Hepatocyte (in vitro differentiated cells): ENCODE measurements around the gene TARBP2. TPM values are rescaled to one million over a fixed set of nuclear protein-coding genes. Genes with fewer than 3 reads are reported as not detected.

Source experiments
- DNase-seq: peaks from one replicate; pipeline ENCODE4 v3.0.0-alpha.2; 2016; ENCODE audit warnings: low spot score
- H2AFZ ChIP-seq: fragments of 200-600 bp; sonication (generic); 2 replicates; pipeline ENCODE4 v1.6.0; 2016; ENCODE audit warnings: antibody characterized with exemption, mild to moderate bottlenecking
- H3K27ac ChIP-seq: fragments of 200-600 bp; sonication (generic); 2 replicates; pipeline ENCODE4 v1.5.1; 2016; ENCODE audit warnings: mild to moderate bottlenecking
- H3K27me3 ChIP-seq: fragments of 200-600 bp; sonication (generic); 2 replicates; pipeline ENCODE4 v1.6.1; 2016
- H3K36me3 ChIP-seq: fragments of 200-600 bp; sonication (generic); replicated peaks from 2 replicates; pipeline ENCODE4 v1.5.1; 2016; ENCODE audit warnings: low read depth; ENCODE audit not compliant: insufficient read depth
- H3K4me1 ChIP-seq: fragments of 200-600 bp; sonication (generic); 2 replicates; pipeline ENCODE4 v1.5.1; 2016; ENCODE audit warnings: mild to moderate bottlenecking, moderate library complexity; ENCODE audit not compliant: insufficient read depth
- H3K4me2 ChIP-seq: fragments of 200-600 bp; sonication (generic); 2 replicates; pipeline ENCODE4 v1.6.0; 2016
- H3K4me3 ChIP-seq: fragments of 200-600 bp; sonication (generic); 2 replicates; pipeline ENCODE4 v1.5.1; 2016; ENCODE audit warnings: mild to moderate bottlenecking
- H3K79me2 ChIP-seq: fragments of 200-600 bp; sonication (generic); 2 replicates; pipeline ENCODE4 v1.6.0; 2017; ENCODE audit warnings: mild to moderate bottlenecking
- H3K9me2 ChIP-seq: fragments of 200-600 bp; sonication (generic); replicated peaks from 2 replicates; pipeline ENCODE4 v1.6.0; 2017; ENCODE audit warnings: mild to moderate bottlenecking; ENCODE audit not compliant: insufficient read depth
- H3K9me3 ChIP-seq: fragments of 200-600 bp; sonication (generic); 2 replicates; pipeline ENCODE4 v1.5.1; 2016; ENCODE audit warnings: low read depth, mild to moderate bottlenecking
- H4K20me1 ChIP-seq: fragments of 200-600 bp; sonication (generic); 2 replicates; pipeline ENCODE4 v1.6.0; 2016; ENCODE audit warnings: mild to moderate bottlenecking; ENCODE audit not compliant: insufficient read depth, poor library complexity, severe bottlenecking
- EZH2 ChIP-seq: fragments of 200-600 bp; sonication (generic); IDR thresholded peaks from 2 replicates; pipeline ENCODE4 v1.6.1; 2016; ENCODE audit warnings: antibody characterized with exemption, mild to moderate bottlenecking, borderline replicate concordance
- EZH2phosphoT487 ChIP-seq: fragments of 200-600 bp; sonication (generic); IDR thresholded peaks from one replicate; pipeline ENCODE4 v1.6.1; 2018; ENCODE audit warnings: antibody characterized with exemption, mild to moderate bottlenecking, low read depth, moderate library complexity; ENCODE audit not compliant: unreplicated experiment, severe bottlenecking
- WGBS: methylation state at CpG from one replicate; pipeline ENCODE4 v1.1.6; 2016; ENCODE audit warnings: low lambda C conversion rate; ENCODE audit errors: missing lambda C conversion rate; 5-methylcytosine and 5-hydroxymethylcytosine counted together
- polyA plus RNA-seq: library from polyadenylated mRNA; unstranded; fragments of >200 nt; fragmentation: Nextera tagmentation; extraction: Ambion mirVana; gene quantifications from 2 replicates; pipeline ENCODE4 v1.2.1, GENCODE V29; 2016
- total RNA-seq: library from RNA; depleted of rRNA; stranded (reverse); fragments of >200 nt; gene quantifications from 2 replicates; pipeline ENCODE4 v1.2.3, GENCODE V29; 2014
- TF ChIP-seq, protein P1 (sequence below): fragments of 200-600 bp; sonication (generic); IDR thresholded peaks from 2 replicates; pipeline ENCODE4 v1.5.1; 2016; ENCODE audit warnings: antibody characterized with exemption, mild to moderate bottlenecking; ENCODE audit not compliant: poor library complexity

TARBP2 gene
- total and polyA plus RNA-seq, 2 experiments from 2014 or later: 39.1 to 88.6 TPM

- TF ChIP-seq EZH2phosphoT487 (no peak), EZH2 (no peak)
- TF ChIP-seq, protein P1, sequence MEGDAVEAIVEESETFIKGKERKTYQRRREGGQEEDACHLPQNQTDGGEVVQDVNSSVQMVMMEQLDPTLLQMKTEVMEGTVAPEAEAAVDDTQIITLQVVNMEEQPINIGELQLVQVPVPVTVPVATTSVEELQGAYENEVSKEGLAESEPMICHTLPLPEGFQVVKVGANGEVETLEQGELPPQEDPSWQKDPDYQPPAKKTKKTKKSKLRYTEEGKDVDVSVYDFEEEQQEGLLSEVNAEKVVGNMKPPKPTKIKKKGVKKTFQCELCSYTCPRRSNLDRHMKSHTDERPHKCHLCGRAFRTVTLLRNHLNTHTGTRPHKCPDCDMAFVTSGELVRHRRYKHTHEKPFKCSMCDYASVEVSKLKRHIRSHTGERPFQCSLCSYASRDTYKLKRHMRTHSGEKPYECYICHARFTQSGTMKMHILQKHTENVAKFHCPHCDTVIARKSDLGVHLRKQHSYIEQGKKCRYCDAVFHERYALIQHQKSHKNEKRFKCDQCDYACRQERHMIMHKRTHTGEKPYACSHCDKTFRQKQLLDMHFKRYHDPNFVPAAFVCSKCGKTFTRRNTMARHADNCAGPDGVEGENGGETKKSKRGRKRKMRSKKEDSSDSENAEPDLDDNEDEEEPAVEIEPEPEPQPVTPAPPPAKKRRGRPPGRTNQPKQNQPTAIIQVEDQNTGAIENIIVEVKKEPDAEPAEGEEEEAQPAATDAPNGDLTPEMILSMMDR: no peak
- H3K4me3 ChIP-seq: no peak overlapping the region
- H3K36me3 ChIP-seq: no peaks in the 10 kb centered on the region
- H2AFZ ChIP-seq: no peak overlapping the region
- H3K79me2 ChIP-seq: peaks cover 21% of the 10 kb centered on the region
- no peaks in the 10 kb centered on the region for H4K20me1 ChIP-seq
- no peaks in the 10 kb centered on the region for H3K9me2 ChIP-seq
- DNase-seq: no peak
- no peaks in the 10 kb centered on the region for H3K27me3 ChIP-seq
- H3K9me3 ChIP-seq: no peaks in the 10 kb centered on the region
- WGBS: 96% methylated on average over 18 of the region's 19 CpGs
- peaks cover 12% of the 10 kb centered on the region for H3K4me1 ChIP-seq
- no peak overlapping the region for H3K4me2 ChIP-seq
- H3K27ac ChIP-seq: no peak overlapping the region
Observed at GRCh38 chr12:53505555-53506449, 4.7 kb downstream of the TARBP2 start.

DNA sequence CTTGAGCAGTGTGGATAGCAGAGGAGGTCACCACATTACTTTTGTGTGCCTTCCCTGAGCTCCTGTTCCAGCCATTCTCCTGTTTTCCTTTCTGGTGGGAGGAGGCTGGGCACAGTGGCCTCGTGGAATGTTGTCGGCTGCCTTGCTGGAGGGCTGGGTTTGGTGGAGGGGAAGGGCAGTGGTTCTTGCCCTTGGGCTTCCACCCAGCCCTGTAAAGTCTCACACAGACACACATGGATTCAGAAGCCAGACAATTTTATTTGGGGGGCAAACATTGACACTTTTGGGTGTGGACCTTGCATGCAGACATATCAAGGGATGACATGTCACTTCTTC, 5.3 kb downstream of the TARBP2 start:
- Histone ChIP-seq H2AFZ (no peak overlapping the region), H3K9me3 (no peaks in the 10 kb centered on the region), H3K27ac (no peak overlapping the region), H3K27me3 (no peaks in the 10 kb centered on the region), H3K9me2 (no peaks in the 10 kb centered on the region), H4K20me1 (no peaks in the 10 kb centered on the region), H3K4me2 (no peak overlapping the region), H3K4me3 (no peak overlapping the region), H3K79me2 (peaks cover 21% of the 10 kb centered on the region), H3K36me3 (no peaks in the 10 kb centered on the region), H3K4me1 (peaks cover 12% of the 10 kb centered on the region)
- TF ChIP-seq EZH2phosphoT487: no peak
- no peak for TF ChIP-seq EZH2
- TF ChIP-seq, protein P1: no peak
- 63% methylated on average over 2 of the region's 2 CpGs for WGBS
- no peak for DNase-seq

DNA sequence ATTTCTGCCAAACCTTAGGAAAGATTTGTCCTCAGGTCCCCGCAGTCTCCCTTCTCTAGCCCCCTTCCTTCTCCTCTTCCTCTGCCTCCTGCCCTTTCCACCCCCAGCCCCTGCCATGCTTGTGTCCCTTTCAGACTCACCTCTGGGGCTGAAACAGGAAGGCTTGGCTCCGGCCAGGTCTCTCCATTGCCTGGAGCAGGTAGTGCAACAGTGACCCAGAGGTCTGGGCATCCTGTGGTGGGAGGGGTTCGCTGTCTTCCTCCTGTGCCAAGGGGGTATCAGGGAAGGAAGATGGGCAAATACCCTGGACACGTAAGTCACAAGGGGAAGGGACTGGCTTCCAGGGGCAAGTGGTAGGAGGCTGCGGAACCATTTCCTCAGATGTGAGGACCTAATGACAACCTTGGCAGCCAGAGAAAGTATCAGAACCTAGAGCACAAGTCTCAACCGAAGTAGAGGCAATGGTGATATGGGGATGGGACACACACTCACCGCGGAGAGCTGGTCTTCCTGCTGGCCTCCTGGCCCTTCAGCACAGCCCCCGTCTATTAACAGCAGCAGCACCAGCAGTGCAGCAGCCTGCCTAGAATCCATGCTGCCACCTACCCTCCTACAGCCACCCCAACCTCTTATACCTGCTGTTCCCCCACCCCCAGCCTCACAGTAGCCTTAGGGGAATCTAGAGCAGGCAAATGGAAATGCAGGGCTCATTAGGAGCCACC, 6.0 kb downstream of the TARBP2 start, which contains the start of gene NPFF:
NPFF (minus strand) TSS at position 604 of the 722 bp plus-strand sequence; CDS start at position 594, 10 bp downstream.
- Histone ChIP-seq H3K27me3 (no peaks in the 10 kb centered on the region), H3K27ac (no peak within 1 kb of the TSS), H4K20me1 (no peaks in the 10 kb centered on the region), H3K4me3 (no peak within 1 kb of the TSS), H3K36me3 (no peaks in the 10 kb centered on the region), H3K4me2 (no peak within 1 kb of the TSS), H3K79me2 (peaks cover 17% of the 10 kb centered on the region), H3K9me2 (no peaks in the 10 kb centered on the region), H3K9me3 (no peaks in the 10 kb centered on the region), H3K4me1 (peaks cover 6% of the 10 kb centered on the region), H2AFZ (no peak within 1 kb of the TSS)
- 92% methylated on average over 9 of the region's 9 CpGs for WGBS
- no peak for DNase-seq
- TF ChIP-seq EZH2phosphoT487 (no peak), EZH2 (no peak)
- TF ChIP-seq, protein P1: no peak
